ENCODE results near the gene TRAF5.
"Not testable (repeated sequence)": the region's sequence is repeated elsewhere in the genome, so short reads cannot be mapped to it uniquely, and the experiment has no call there.

Gene TRAF5

GRCh38 chr1:211378844-211379243, 52.2 kb downstream of the TRAF5 start:
- DNase-seq (ENCODE audit: low read depth) = no peak

GRCh38 chr1:211379446-211379845, 52.8 kb downstream of the TRAF5 start:
- no peak for DNase-seq (ENCODE audit: low read depth)

- DNase-seq (ENCODE audit: low read depth) = no peak
Measured at GRCh38 chr1:211381481-211382181, 55.0 kb downstream of the TRAF5 start.

- no peak for DNase-seq (ENCODE audit: low read depth)
Measured at GRCh38 chr1:211382182-211382713, 55.6 kb downstream of the TRAF5 start.

GRCh38 chr1:211382714-211383480, 56.3 kb downstream of the TRAF5 start:
- peak; percentile 60 for DNase-seq (ENCODE audit: low read depth)

- DNase-seq (ENCODE audit: low read depth) = no peak
Measured at GRCh38 chr1:211384524-211384923, 57.9 kb downstream of the TRAF5 start.

- no peak for DNase-seq (ENCODE audit: low read depth)
Measured at GRCh38 chr1:211386921-211387320, 60.3 kb downstream of the TRAF5 start.

GRCh38 chr1:211390829-211391228, 64.2 kb downstream of the TRAF5 start:
- not testable (repeated sequence) for DNase-seq (ENCODE audit: low read depth)

- DNase-seq (ENCODE audit: low read depth) = no peak
Measured at GRCh38 chr1:211393203-211393602, 66.6 kb downstream of the TRAF5 start.

GRCh38 chr1:211398266-211398930, 71.8 kb downstream of the TRAF5 start:
- DNase-seq (ENCODE audit: low read depth) = not testable (repeated sequence)

- not testable (repeated sequence) for DNase-seq (ENCODE audit: low read depth)
Measured at GRCh38 chr1:211399851-211400393, 73.3 kb downstream of the TRAF5 start.

GRCh38 chr1:211401751-211402150, 75.1 kb downstream of the TRAF5 start:
- not testable (repeated sequence) for DNase-seq (ENCODE audit: low read depth)

- DNase-seq (ENCODE audit: low read depth) = not testable (repeated sequence)
Measured at GRCh38 chr1:211406086-211406485, 79.5 kb downstream of the TRAF5 start.

GRCh38 chr1:211407749-211408148, 81.1 kb downstream of the TRAF5 start:
- DNase-seq (ENCODE audit: low read depth) = not testable (repeated sequence)

GRCh38 chr1:211411639-211412038, 85.0 kb downstream of the TRAF5 start:
- no peak for DNase-seq (ENCODE audit: low read depth)

- no peak for DNase-seq (ENCODE audit: low read depth)
Measured at GRCh38 chr1:211415700-211416099, 89.1 kb downstream of the TRAF5 start.

GRCh38 chr1:211416246-211416627, 89.6 kb downstream of the TRAF5 start:
- DNase-seq (ENCODE audit: low read depth) = not testable (repeated sequence)

GRCh38 chr1:211416628-211417323, 90.1 kb downstream of the TRAF5 start:
- DNase-seq (ENCODE audit: low read depth) = peak; percentile 17

GRCh38 chr1:211420389-211420788, 93.8 kb downstream of the TRAF5 start:
- DNase-seq (ENCODE audit: low read depth) = no peak

- DNase-seq (ENCODE audit: low read depth) = no peak
Measured at GRCh38 chr1:211420845-211421454, 94.3 kb downstream of the TRAF5 start.

- DNase-seq (ENCODE audit: low read depth) = no peak
Measured at GRCh38 chr1:211424018-211424417, 97.4 kb downstream of the TRAF5 start.

All from activated gamma-delta T cell treated with anti-CD3 and anti-CD28 coated beads, Interleukin-2, amount 50 U/mL, for 16 hours (primary cell).